ENCODE measurements around the gene NOD1. TPM values are rescaled to one million over a fixed set of nuclear protein-coding genes. Genes with fewer than 3 reads are reported as not detected.

Gene NOD1
- total RNA-seq, 2 experiments from 2014 or later = 22.3 to 25.2 TPM

GRCh38 chr7:30436518-30436917 is 42.1 kb downstream of the NOD1 start:
- Mint-ChIP-seq H3K27ac (no peak overlapping the region), H3K4me1 (ENCODE audit: low read depth) (no peaks in the 10 kb centered on the region), H3K36me3 (ENCODE audit: low read depth) (peaks cover 57% of the 10 kb centered on the region), H3K4me3 (no peak overlapping the region), H3K27me3 (ENCODE audit: low read depth) (no peaks in the 10 kb centered on the region), H3K9me3 (ENCODE audit: insufficient read depth) (no peaks in the 10 kb centered on the region)
- ChIA-PET CTCF (no interaction called here), POLR2A (no interaction called here)
- DNase-seq (no peak), ATAC-seq (no peak)

GRCh38 chr7:30436046-30436445 is 42.5 kb downstream of the NOD1 start:
- Mint-ChIP-seq H3K9me3 (ENCODE audit: insufficient read depth) (no peaks in the 10 kb centered on the region), H3K4me3 (no peak overlapping the region), H3K27ac (no peak overlapping the region), H3K36me3 (ENCODE audit: low read depth) (peaks cover 57% of the 10 kb centered on the region), H3K27me3 (ENCODE audit: low read depth) (no peaks in the 10 kb centered on the region), H3K4me1 (ENCODE audit: low read depth) (peaks cover 5% of the 10 kb centered on the region)
- DNase-seq (no peak), ATAC-seq (no peak)
- ChIA-PET CTCF (no interaction called here), POLR2A (no interaction called here)

- peaks cover 11% of the 10 kb centered on the region for H3K4me1 Mint-ChIP-seq (ENCODE audit: low read depth)
- ATAC-seq (no peak), DNase-seq (no peak)
- H3K9me3 Mint-ChIP-seq (ENCODE audit: insufficient read depth) = no peaks in the 10 kb centered on the region
- ChIA-PET POLR2A (no interaction called here), CTCF (no interaction called here)
- H3K27ac Mint-ChIP-seq = no peak overlapping the region
- peaks cover 69% of the 10 kb centered on the region for H3K36me3 Mint-ChIP-seq (ENCODE audit: low read depth)
- H3K4me3 Mint-ChIP-seq = no peak overlapping the region
- H3K27me3 Mint-ChIP-seq (ENCODE audit: low read depth) = no peaks in the 10 kb centered on the region
Observed at GRCh38 chr7:30434140-30434799, 44.3 kb downstream of the NOD1 start.

GRCh38 chr7:30433506-30433905 is 45.1 kb downstream of the NOD1 start:
- ATAC-seq (no peak), DNase-seq (no peak)
- POLR2A ChIA-PET = no interaction called here
- no peak overlapping the region for H3K27ac Mint-ChIP-seq
- H3K9me3 Mint-ChIP-seq (ENCODE audit: insufficient read depth) = no peaks in the 10 kb centered on the region
- peaks cover 11% of the 10 kb centered on the region for H3K4me1 Mint-ChIP-seq (ENCODE audit: low read depth)
- CTCF ChIA-PET = no interaction called here
- H3K4me3 Mint-ChIP-seq = no peak overlapping the region
- H3K36me3 Mint-ChIP-seq (ENCODE audit: low read depth) = peaks cover 68% of the 10 kb centered on the region
- no peaks in the 10 kb centered on the region for H3K27me3 Mint-ChIP-seq (ENCODE audit: low read depth)

- Mint-ChIP-seq H3K36me3 (ENCODE audit: low read depth) (peaks cover 66% of the 10 kb centered on the region), H3K4me1 (ENCODE audit: low read depth) (peaks cover 11% of the 10 kb centered on the region), H3K27me3 (ENCODE audit: low read depth) (no peaks in the 10 kb centered on the region), H3K4me3 (no peak overlapping the region), H3K9me3 (ENCODE audit: insufficient read depth) (no peaks in the 10 kb centered on the region), H3K27ac (no peak overlapping the region)
- ATAC-seq (no peak), DNase-seq (no peak)
- CTCF ChIA-PET = no interaction called here
- POLR2A ChIA-PET = no interaction called here
Observed at GRCh38 chr7:30433082-30433481, 45.5 kb downstream of the NOD1 start.

- Mint-ChIP-seq H3K27ac (peak overlapping the region; percentile 58), H3K4me3 (no peak overlapping the region), H3K27me3 (ENCODE audit: low read depth) (no peaks in the 10 kb centered on the region), H3K4me1 (ENCODE audit: low read depth) (peaks cover 14% of the 10 kb centered on the region), H3K9me3 (ENCODE audit: insufficient read depth) (no peaks in the 10 kb centered on the region), H3K36me3 (ENCODE audit: low read depth) (peaks cover 57% of the 10 kb centered on the region)
- ChIA-PET POLR2A (interaction anchor here (0.5 kb wide), 1 partner anchor 67 kb away, joined by 3 read pairs; no protein-coding TSS in a partner anchor), CTCF (no interaction called here)
- DNase-seq = no peak
- no peak for ATAC-seq
Observed at GRCh38 chr7:30430777-30431176, 47.8 kb downstream of the NOD1 start.

- H3K9me3 Mint-ChIP-seq (ENCODE audit: insufficient read depth) = no peaks in the 10 kb centered on the region
- ATAC-seq (no peak), DNase-seq (no peak)
- no peak overlapping the region for H3K27ac Mint-ChIP-seq
- ChIA-PET POLR2A (no interaction called here), CTCF (no interaction called here)
- H3K36me3 Mint-ChIP-seq (ENCODE audit: low read depth) = peaks cover 58% of the 10 kb centered on the region
- H3K4me1 Mint-ChIP-seq (ENCODE audit: low read depth) = peaks cover 14% of the 10 kb centered on the region
- H3K27me3 Mint-ChIP-seq (ENCODE audit: low read depth) = no peaks in the 10 kb centered on the region
- no peak overlapping the region for H3K4me3 Mint-ChIP-seq
Observed at GRCh38 chr7:30430276-30430675, 48.3 kb downstream of the NOD1 start.

- Mint-ChIP-seq H3K4me1 (ENCODE audit: low read depth) (peaks cover 19% of the 10 kb centered on the region), H3K9me3 (ENCODE audit: insufficient read depth) (no peaks in the 10 kb centered on the region), H3K27me3 (ENCODE audit: low read depth) (no peaks in the 10 kb centered on the region), H3K4me3 (no peak overlapping the region), H3K36me3 (ENCODE audit: low read depth) (peaks cover 60% of the 10 kb centered on the region), H3K27ac (no peak overlapping the region)
- DNase-seq (no peak), ATAC-seq (no peak)
- CTCF ChIA-PET = no interaction called here
- POLR2A ChIA-PET = no interaction called here
Observed at GRCh38 chr7:30429156-30429530, 49.4 kb downstream of the NOD1 start.

GRCh38 chr7:30428246-30429155 is 50.1 kb downstream of the NOD1 start:
- H3K27ac Mint-ChIP-seq = no peak overlapping the region
- no peaks in the 10 kb centered on the region for H3K27me3 Mint-ChIP-seq (ENCODE audit: low read depth)
- ATAC-seq (no peak), DNase-seq (no peak)
- POLR2A ChIA-PET = no interaction called here
- H3K4me3 Mint-ChIP-seq = no peak overlapping the region
- no peaks in the 10 kb centered on the region for H3K9me3 Mint-ChIP-seq (ENCODE audit: insufficient read depth)
- peaks cover 59% of the 10 kb centered on the region for H3K36me3 Mint-ChIP-seq (ENCODE audit: low read depth)
- H3K4me1 Mint-ChIP-seq (ENCODE audit: low read depth) = peaks cover 25% of the 10 kb centered on the region
- CTCF ChIA-PET = no interaction called here

GRCh38 chr7:30427296-30428070 is 51.1 kb downstream of the NOD1 start:
- no peak overlapping the region for H3K27ac Mint-ChIP-seq
- H3K4me1 Mint-ChIP-seq (ENCODE audit: low read depth) = peaks cover 30% of the 10 kb centered on the region
- DNase-seq = no peak
- CTCF ChIA-PET = no interaction called here
- no peak for ATAC-seq
- H3K4me3 Mint-ChIP-seq = no peak overlapping the region
- peaks cover 55% of the 10 kb centered on the region for H3K36me3 Mint-ChIP-seq (ENCODE audit: low read depth)
- no peaks in the 10 kb centered on the region for H3K27me3 Mint-ChIP-seq (ENCODE audit: low read depth)
- POLR2A ChIA-PET = no interaction called here
- no peaks in the 10 kb centered on the region for H3K9me3 Mint-ChIP-seq (ENCODE audit: insufficient read depth)

- H3K27me3 Mint-ChIP-seq (ENCODE audit: low read depth) = no peaks in the 10 kb centered on the region
- no peak for DNase-seq
- H3K36me3 Mint-ChIP-seq (ENCODE audit: low read depth) = peaks cover 40% of the 10 kb centered on the region
- H3K4me3 Mint-ChIP-seq = no peak overlapping the region
- no peak for ATAC-seq
- H3K4me1 Mint-ChIP-seq (ENCODE audit: low read depth) = peaks cover 19% of the 10 kb centered on the region
- CTCF ChIA-PET = interaction anchor here (0.8 kb wide), 1 partner anchor 22 kb away, joined by 3 read pairs; no protein-coding TSS in a partner anchor
- H3K27ac Mint-ChIP-seq = peak overlapping the region; percentile 55
- POLR2A ChIA-PET = no interaction called here
- no peaks in the 10 kb centered on the region for H3K9me3 Mint-ChIP-seq (ENCODE audit: insufficient read depth)
Observed at GRCh38 chr7:30424506-30424905, 54.1 kb downstream of the NOD1 start.

Measured in activated CD8-positive, alpha-beta T cell treated with anti-CD3 and anti-CD28 coated beads, Interleukin-2, amount 10 ng/mL, durations not matched to agents 7 days and 5 days (primary cell).